Neural progenitor cell (in vitro differentiated cells): Measurements from ENCODE around the gene CTRB1. TPM values are rescaled to one million over a fixed set of nuclear protein-coding genes. Genes with fewer than 3 reads are reported as not detected.

ENCODE experiments used
- DNase-seq: peaks from one replicate; pipeline ENCODE4 v3.0.0-alpha.2; 2016; ENCODE audit warnings: low spot score
- H2AFZ ChIP-seq: fragments of 200-600 bp; sonication (generic); replicated peaks from 2 replicates; pipeline ENCODE4 v1.6.1; 2016; ENCODE audit warnings: antibody characterized with exemption
- H3F3A ChIP-seq: fragments of 200-600 bp; sonication (generic); 2 replicates; pipeline ENCODE4 v1.6.1; 2016; ENCODE audit warnings: antibody characterized with exemption, low read depth
- H3K27ac ChIP-seq: fragments of 200-600 bp; sonication (generic); 2 replicates; pipeline ENCODE4 v1.5.1; 2016; ENCODE audit warnings: mild to moderate bottlenecking
- H3K27me3 ChIP-seq: fragments of 200-600 bp; sonication (generic); 2 replicates; pipeline ENCODE4 v1.6.1; 2016; ENCODE audit warnings: mild to moderate bottlenecking, moderate library complexity
- H3K36me3 ChIP-seq: fragments of 200-600 bp; sonication (generic); 2 replicates; pipeline ENCODE4 v1.5.1; 2016
- H3K4me1 ChIP-seq: fragments of 200-600 bp; sonication (generic); 2 replicates; pipeline ENCODE4 v1.6.1; 2016; ENCODE audit warnings: mixed run types
- H3K4me2 ChIP-seq: fragments of 200-600 bp; sonication (generic); 2 replicates; pipeline ENCODE4 v1.6.1; 2016
- H3K4me3 ChIP-seq: fragments of 200-600 bp; sonication (generic); 2 replicates; pipeline ENCODE4 v1.5.1; 2016
- H3K79me2 ChIP-seq: fragments of 200-600 bp; sonication (generic); 2 replicates; pipeline ENCODE4 v1.6.1; 2016; ENCODE audit warnings: low read depth
- H3K9ac ChIP-seq: fragments of 200-600 bp; sonication (generic); 2 replicates; pipeline ENCODE4 v1.6.1; 2016
- H3K9me3 ChIP-seq: fragments of 200-600 bp; sonication (generic); 2 replicates; pipeline ENCODE4 v1.5.1; 2016; ENCODE audit warnings: low read depth
- H4K20me1 ChIP-seq: fragments of 200-600 bp; sonication (generic); 2 replicates; pipeline ENCODE4 v1.6.1; 2016; ENCODE audit warnings: low read depth
- H3K27ac Mint-ChIP-seq: 3 replicates; pipeline ENCODE4 v1.8.0; 2021; ENCODE audit warnings: mixed read lengths
- H3K27me3 Mint-ChIP-seq: 2 replicates; pipeline ENCODE4 v1.8.0; 2022; ENCODE audit warnings: low read depth, mild to moderate bottlenecking, inconsistent platforms, moderate library complexity, mixed read lengths; ENCODE audit not compliant: insufficient read depth
- H3K36me3 Mint-ChIP-seq: 3 replicates; pipeline ENCODE4 v1.8.0; 2021; ENCODE audit warnings: mixed read lengths
- H3K4me1 Mint-ChIP-seq: 3 replicates; pipeline ENCODE4 v1.8.0; 2021; ENCODE audit warnings: mixed read lengths
- H3K4me3 Mint-ChIP-seq: 3 replicates; pipeline ENCODE4 v1.8.0; 2021; ENCODE audit warnings: mild to moderate bottlenecking, moderate library complexity, mixed read lengths
- H3K9me3 Mint-ChIP-seq: 3 replicates; pipeline ENCODE4 v1.8.0; 2020; ENCODE audit warnings: mixed read lengths
- EZH2 ChIP-seq: fragments of 200-600 bp; sonication (generic); IDR thresholded peaks from 2 replicates; pipeline ENCODE4 v1.6.1; 2017; ENCODE audit warnings: antibody characterized with exemption, mild to moderate bottlenecking, moderate library complexity
- EZH2phosphoT487 ChIP-seq: fragments of 200-600 bp; sonication (generic); IDR thresholded peaks from 2 replicates; pipeline ENCODE4 v1.6.1; 2017; ENCODE audit warnings: antibody characterized with exemption
- total RNA-seq: library from RNA; depleted of rRNA; stranded (reverse); fragments of >200 nt; gene quantifications from 2 replicates; pipeline ENCODE4 v1.2.3, GENCODE V29; 2015; ENCODE audit warnings: low replicate concordance
- TF ChIP-seq, protein P1 (sequence below): fragments of 200-600 bp; sonication (generic); IDR thresholded peaks from 2 replicates; pipeline ENCODE4 v1.5.1; 2017; ENCODE audit warnings: antibody characterized with exemption, mild to moderate bottlenecking

CTRB1 gene
- not detected in 2 replicates for total RNA-seq

DNA sequence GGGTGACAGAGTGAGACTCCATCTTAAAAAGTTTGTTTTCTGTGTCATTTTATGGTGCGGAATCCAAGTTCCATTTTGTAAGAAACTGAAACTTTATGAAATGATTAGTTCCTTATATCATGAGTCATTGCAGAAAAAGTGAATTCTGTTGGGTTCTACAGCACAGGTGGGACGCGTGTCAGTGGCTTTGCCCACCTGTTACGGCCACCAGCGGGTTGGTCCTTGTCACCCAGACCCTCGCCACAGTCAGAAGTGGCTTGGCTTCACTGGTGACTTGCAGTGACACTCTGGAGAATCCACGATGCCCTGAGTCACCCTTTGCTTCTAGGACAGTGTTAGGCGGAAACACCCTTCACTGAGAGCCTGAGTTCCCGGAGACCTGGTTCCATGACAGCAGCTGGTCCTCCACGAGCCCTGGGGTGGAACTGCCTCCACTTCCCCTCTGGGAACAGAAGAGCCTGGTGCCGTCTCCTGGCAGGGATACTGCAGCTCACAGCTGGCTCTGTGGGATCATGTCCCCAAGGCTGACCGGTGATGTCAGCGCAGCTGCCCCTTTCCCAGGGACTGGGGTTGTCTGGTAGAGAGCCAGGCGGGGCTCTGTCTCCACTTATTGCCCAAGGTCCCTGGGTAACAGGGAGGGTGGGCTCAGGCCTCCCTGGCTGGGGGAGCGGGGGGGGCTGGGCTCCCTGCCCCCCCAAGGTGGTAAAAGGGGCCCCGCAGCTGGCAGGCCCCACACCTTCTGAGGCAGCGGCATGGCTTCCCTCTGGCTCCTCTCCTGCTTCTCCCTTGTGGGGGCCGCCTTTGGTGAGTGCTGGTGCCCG lies at the start of gene CTRB1:
CTRB1 (plus strand) TSS at position 733 of the 821 bp plus-strand sequence; CDS start at position 753, 20 bp downstream.
- H3K27me3 Mint-ChIP-seq = peaks cover 2% of the 10 kb centered on the region
- Histone ChIP-seq H3K27me3 (no peaks in the 10 kb centered on the region), H3K4me1 (no peaks in the 10 kb centered on the region), H3K4me3 (no peak within 1 kb of the TSS), H4K20me1 (no peaks in the 10 kb centered on the region), H3K79me2 (no peaks in the 10 kb centered on the region), H3K9me3 (no peaks in the 10 kb centered on the region), H3K9ac (no peak within 1 kb of the TSS), H2AFZ (no peak within 1 kb of the TSS), H3K4me2 (no peak within 1 kb of the TSS), H3K36me3 (no peaks in the 10 kb centered on the region), H3K27ac (no peak within 1 kb of the TSS), H3F3A (no peaks in the 10 kb centered on the region)
- H3K4me3 Mint-ChIP-seq = no peak within 1 kb of the TSS
- no peak within 1 kb of the TSS for H3K27ac Mint-ChIP-seq
- no peaks in the 10 kb centered on the region for H3K36me3 Mint-ChIP-seq
- peaks cover 10% of the 10 kb centered on the region for H3K4me1 Mint-ChIP-seq
- no peak for DNase-seq
- TF ChIP-seq EZH2 = no peak
- TF ChIP-seq, protein P1, sequence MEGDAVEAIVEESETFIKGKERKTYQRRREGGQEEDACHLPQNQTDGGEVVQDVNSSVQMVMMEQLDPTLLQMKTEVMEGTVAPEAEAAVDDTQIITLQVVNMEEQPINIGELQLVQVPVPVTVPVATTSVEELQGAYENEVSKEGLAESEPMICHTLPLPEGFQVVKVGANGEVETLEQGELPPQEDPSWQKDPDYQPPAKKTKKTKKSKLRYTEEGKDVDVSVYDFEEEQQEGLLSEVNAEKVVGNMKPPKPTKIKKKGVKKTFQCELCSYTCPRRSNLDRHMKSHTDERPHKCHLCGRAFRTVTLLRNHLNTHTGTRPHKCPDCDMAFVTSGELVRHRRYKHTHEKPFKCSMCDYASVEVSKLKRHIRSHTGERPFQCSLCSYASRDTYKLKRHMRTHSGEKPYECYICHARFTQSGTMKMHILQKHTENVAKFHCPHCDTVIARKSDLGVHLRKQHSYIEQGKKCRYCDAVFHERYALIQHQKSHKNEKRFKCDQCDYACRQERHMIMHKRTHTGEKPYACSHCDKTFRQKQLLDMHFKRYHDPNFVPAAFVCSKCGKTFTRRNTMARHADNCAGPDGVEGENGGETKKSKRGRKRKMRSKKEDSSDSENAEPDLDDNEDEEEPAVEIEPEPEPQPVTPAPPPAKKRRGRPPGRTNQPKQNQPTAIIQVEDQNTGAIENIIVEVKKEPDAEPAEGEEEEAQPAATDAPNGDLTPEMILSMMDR = no peak
- TF ChIP-seq EZH2phosphoT487 = no peak
- no peaks in the 10 kb centered on the region for H3K9me3 Mint-ChIP-seq

DNA sequence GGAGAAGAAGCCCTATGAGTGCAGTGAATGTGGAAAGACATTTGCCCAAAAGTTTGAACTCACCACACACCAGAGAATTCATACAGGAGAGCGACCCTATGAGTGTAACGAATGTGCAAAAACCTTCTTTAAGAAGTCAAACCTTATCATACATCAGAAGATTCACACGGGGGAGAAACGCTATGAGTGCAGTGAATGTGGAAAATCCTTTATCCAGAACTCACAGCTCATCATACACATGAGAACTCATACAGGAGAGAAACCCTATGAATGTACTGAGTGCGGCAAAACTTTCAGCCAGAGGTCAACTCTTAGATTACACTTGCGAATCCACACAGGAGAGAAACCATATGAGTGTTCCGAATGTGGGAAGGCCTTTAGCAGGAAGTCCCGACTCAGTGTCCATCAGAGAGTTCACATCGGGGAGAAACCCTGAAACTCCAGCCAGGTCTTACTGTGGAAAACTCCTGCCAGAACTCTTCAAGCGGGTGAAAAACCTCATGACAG lies 48.8 kb upstream of the CTRB1 start:
- Histone ChIP-seq H3K4me3 (no peak overlapping the region), H3K4me2 (no peak overlapping the region)

DNA sequence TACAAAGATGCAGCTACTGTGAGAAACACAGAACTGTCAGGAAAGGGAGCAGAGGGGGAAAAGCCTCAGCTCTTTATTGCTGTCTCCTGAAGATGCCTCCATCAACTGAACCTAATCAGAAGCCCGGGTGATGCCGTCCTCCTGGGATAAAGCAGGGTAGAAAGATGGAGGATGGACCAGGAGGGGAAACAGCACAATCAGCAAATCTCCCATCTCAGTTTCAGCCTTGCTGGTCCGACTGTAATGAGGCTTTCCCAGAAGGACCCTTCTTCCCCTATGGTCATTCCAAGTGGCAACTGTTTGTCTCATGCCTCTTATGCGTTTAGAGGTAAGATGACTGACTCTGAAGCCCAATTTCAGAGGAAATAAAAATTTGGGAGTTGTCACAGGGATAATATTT lies 46.2 kb upstream of the CTRB1 start:
- TF ChIP-seq EZH2phosphoT487 = no peak
- TF ChIP-seq, protein P1 = no peak
- Histone ChIP-seq H3K9me3 (peaks cover 33% of the 10 kb centered on the region), H4K20me1 (no peaks in the 10 kb centered on the region), H3K79me2 (peaks cover 3% of the 10 kb centered on the region), H3K36me3 (peaks cover 46% of the 10 kb centered on the region), H3K4me1 (no peaks in the 10 kb centered on the region), H3F3A (no peaks in the 10 kb centered on the region), H3K27me3 (peaks cover 5% of the 10 kb centered on the region), H3K9ac (no peak overlapping the region), H3K27ac (no peak overlapping the region), H2AFZ (no peak overlapping the region), H3K4me3 (no peak overlapping the region), H3K4me2 (no peak overlapping the region)
- H3K9me3 Mint-ChIP-seq = peaks cover 83% of the 10 kb centered on the region
- peaks cover 7% of the 10 kb centered on the region for H3K27me3 Mint-ChIP-seq
- H3K27ac Mint-ChIP-seq = no peak overlapping the region
- no peaks in the 10 kb centered on the region for H3K4me1 Mint-ChIP-seq
- no peak overlapping the region for H3K4me3 Mint-ChIP-seq
- no peak for DNase-seq
- H3K36me3 Mint-ChIP-seq = peaks cover 69% of the 10 kb centered on the region

More for the DNA sequence above, 48.8 kb upstream of the CTRB1 start:
- Mint-ChIP-seq H3K9me3 (peaks cover 92% of the 10 kb centered on the region), H3K27me3 (peaks cover 4% of the 10 kb centered on the region), H3K4me1 (no peaks in the 10 kb centered on the region), H3K36me3 (peaks cover 87% of the 10 kb centered on the region), H3K4me3 (no peak overlapping the region), H3K27ac (no peak overlapping the region)
- Histone ChIP-seq H3K4me1 (no peaks in the 10 kb centered on the region), H3F3A (no peaks in the 10 kb centered on the region), H3K27me3 (peaks cover 5% of the 10 kb centered on the region), H3K36me3 (peaks cover 68% of the 10 kb centered on the region), H3K9ac (no peak overlapping the region), H2AFZ (no peak overlapping the region), H3K79me2 (peaks cover 26% of the 10 kb centered on the region), H4K20me1 (no peaks in the 10 kb centered on the region), H3K9me3 (peaks cover 33% of the 10 kb centered on the region), H3K27ac (no peak overlapping the region)
- no peak for DNase-seq
- TF ChIP-seq, protein P1 = no peak
- TF ChIP-seq EZH2 (no peak), EZH2phosphoT487 (no peak)
